HG03060 (cell line): ENCODE measurements around the gene CFAP57.

Experiments
- ATAC-seq: cut with Tn5 transposase; IDR thresholded peaks from one replicate; pipeline ENCODE4 v1.9.1; 2021; ENCODE audit warnings: low read depth, moderate number of reproducible peaks; ENCODE audit not compliant: unreplicated experiment

Gene CFAP57

GRCh38 chr1:43274125-43274803 is 102.1 kb downstream of the CFAP57 start:
- no peak for ATAC-seq

- no peak for ATAC-seq
These were observed 102.7 kb downstream of the CFAP57 start for GRCh38 chr1:43274804-43275180.

- no peak for ATAC-seq
These were observed 103.9 kb downstream of the CFAP57 start for GRCh38 chr1:43275826-43276620.

GRCh38 chr1:43276673-43277072 is 104.5 kb downstream of the CFAP57 start:
- no peak for ATAC-seq

GRCh38 chr1:43277116-43277876 is 105.2 kb downstream of the CFAP57 start:
- ATAC-seq, result no peak

- no peak for ATAC-seq
These were observed 107.0 kb downstream of the CFAP57 start for GRCh38 chr1:43279161-43279560.

GRCh38 chr1:43279666-43280065 is 107.5 kb downstream of the CFAP57 start:
- ATAC-seq, result no peak

GRCh38 chr1:43280692-43281091 is 108.6 kb downstream of the CFAP57 start:
- no peak for ATAC-seq

GRCh38 chr1:43282220-43283195 is 110.4 kb downstream of the CFAP57 start:
- ATAC-seq, result no peak

- ATAC-seq, result no peak
These were observed 111.9 kb downstream of the CFAP57 start for GRCh38 chr1:43284065-43284464.

GRCh38 chr1:43284546-43285110 is 112.5 kb downstream of the CFAP57 start:
- ATAC-seq, result no peak

GRCh38 chr1:43285269-43285990 is 113.3 kb downstream of the CFAP57 start, which contains the start of gene C1orf210:
Gene C1orf210 (minus strand): TSS chr1:43285581. CDS start chr1:43283270, 2,311 bp downstream.
- ATAC-seq, result no peak

GRCh38 chr1:43286115-43286514 is 114.0 kb downstream of the CFAP57 start:
- ATAC-seq, result no peak

- no peak for ATAC-seq
These were observed 114.4 kb downstream of the CFAP57 start for GRCh38 chr1:43286533-43286932.

GRCh38 chr1:43288058-43288784 is 116.1 kb downstream of the CFAP57 start:
- ATAC-seq, result no peak

GRCh38 chr1:43288785-43289706 is 116.9 kb downstream of the CFAP57 start:
- no peak for ATAC-seq

- ATAC-seq, result no peak
These were observed 120.1 kb downstream of the CFAP57 start for GRCh38 chr1:43292216-43292615.
